KOPT-K1 (cell line): ENCODE measurements around the gene ATP11A.

ENCODE experiments used
- H3K27ac ChIP-seq: fragments of 200-600 bp; sonication (generic); 2 replicates; pipeline ENCODE4 v1.5.1; 2016; ENCODE audit warnings: antibody characterized with exemption, mild to moderate bottlenecking, low read depth, low read length; ENCODE audit not compliant: poor library complexity, severe bottlenecking
- H3K36me3 ChIP-seq: fragments of 200-600 bp; sonication (generic); 2 replicates; pipeline ENCODE4 v1.5.1; 2017; ENCODE audit warnings: antibody characterized with exemption, mild to moderate bottlenecking, low read length, moderate library complexity; ENCODE audit not compliant: insufficient read depth
- H3K9me3 ChIP-seq: fragments of 200-600 bp; sonication (generic); 2 replicates; pipeline ENCODE4 v1.5.1; 2017; ENCODE audit warnings: antibody characterized with exemption, low read length, mild to moderate bottlenecking; ENCODE audit not compliant: insufficient read depth, poor library complexity, severe bottlenecking

ATP11A gene

DNA sequence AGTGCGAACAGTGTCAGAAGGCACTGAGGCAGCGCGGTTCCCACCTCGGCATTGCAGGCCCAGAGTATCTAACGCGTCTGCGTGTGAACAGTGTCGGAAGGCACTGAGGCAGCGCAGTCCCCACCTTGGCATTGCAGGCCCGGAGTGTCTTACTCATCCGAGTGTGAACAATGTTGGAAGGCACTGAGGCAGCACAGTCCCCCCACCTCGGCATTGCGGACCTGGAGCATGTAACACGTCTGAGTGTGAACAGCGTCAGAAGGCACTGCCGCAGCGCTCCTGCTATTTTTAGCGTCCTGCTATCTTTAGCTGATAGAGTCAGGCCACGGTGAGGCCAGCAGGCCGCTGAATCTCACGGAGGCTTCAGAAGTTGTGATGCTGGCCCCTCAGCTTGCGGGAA is 39.6 kb downstream of the ATP11A start:
- no peaks in the 10 kb centered on the region for H3K36me3 ChIP-seq
- H3K27ac ChIP-seq = no peak overlapping the region
- H3K9me3 ChIP-seq = no peaks in the 10 kb centered on the region

DNA sequence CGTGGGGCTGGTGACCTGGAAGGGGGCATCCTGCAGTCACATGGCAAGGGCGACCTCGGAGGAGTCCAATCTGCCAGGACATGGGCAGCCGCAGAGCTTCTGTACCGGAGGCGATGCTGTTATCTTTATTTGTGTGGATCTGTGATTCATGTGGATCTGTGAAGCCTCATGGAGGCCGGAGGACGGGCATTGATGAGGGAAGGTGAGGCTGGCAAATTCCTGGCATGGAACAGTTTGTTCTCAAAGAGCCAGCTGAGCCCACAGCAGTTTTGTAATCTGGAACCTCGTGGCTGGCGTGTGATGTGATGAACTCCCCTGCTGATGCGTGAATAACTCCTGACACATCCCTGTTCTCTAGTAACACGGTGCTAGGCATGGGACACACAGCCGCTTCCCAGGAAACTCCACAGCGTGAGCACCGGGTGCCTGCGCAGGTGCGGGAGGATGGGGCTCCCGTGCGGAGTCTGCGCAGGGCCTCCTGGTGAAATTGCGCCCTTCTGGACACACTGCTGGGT is 40.4 kb downstream of the ATP11A start:
- Histone ChIP-seq H3K9me3 (no peaks in the 10 kb centered on the region), H3K36me3 (no peaks in the 10 kb centered on the region), H3K27ac (no peak overlapping the region)

GRCh38 chr13:112731667-112732616 is 42.1 kb downstream of the ATP11A start:
- Histone ChIP-seq H3K9me3 (no peaks in the 10 kb centered on the region), H3K36me3 (no peaks in the 10 kb centered on the region), H3K27ac (no peak overlapping the region)

GRCh38 chr13:112732679-112733078 is 42.8 kb downstream of the ATP11A start:
- Histone ChIP-seq H3K36me3 (no peaks in the 10 kb centered on the region), H3K27ac (no peak overlapping the region), H3K9me3 (no peaks in the 10 kb centered on the region)

- Histone ChIP-seq H3K36me3 (no peaks in the 10 kb centered on the region), H3K27ac (no peak overlapping the region), H3K9me3 (no peaks in the 10 kb centered on the region)
Measured at GRCh38 chr13:112733112-112733511, 43.3 kb downstream of the ATP11A start.

- Histone ChIP-seq H3K9me3 (no peaks in the 10 kb centered on the region), H3K27ac (no peak overlapping the region), H3K36me3 (no peaks in the 10 kb centered on the region)
Measured at GRCh38 chr13:112733661-112734379, 44.0 kb downstream of the ATP11A start.

GRCh38 chr13:112734696-112735547 is 45.1 kb downstream of the ATP11A start:
- no peak overlapping the region for H3K27ac ChIP-seq

DNA sequence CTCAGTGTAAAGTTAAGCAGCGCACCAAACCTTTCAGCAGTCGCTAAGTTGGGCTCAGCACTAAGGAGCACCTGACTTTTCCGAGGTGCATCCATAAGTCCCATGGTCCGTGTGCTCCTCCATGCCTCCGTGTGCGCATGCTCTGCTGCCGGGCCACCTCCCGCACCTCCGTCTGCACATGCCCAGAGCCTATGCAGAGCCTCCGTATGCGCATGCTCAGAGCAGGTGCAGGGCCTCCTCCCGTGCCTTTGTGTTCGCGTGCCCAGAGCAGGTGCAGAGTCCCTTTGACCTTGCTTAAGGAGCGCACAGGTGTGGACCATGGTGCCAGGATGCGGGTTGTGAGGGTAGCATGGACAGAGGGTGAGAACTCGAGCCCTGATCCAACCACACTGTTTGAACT is 46.0 kb downstream of the ATP11A start:
- H3K27ac ChIP-seq = no peak overlapping the region
- no peaks in the 10 kb centered on the region for H3K36me3 ChIP-seq
- H3K9me3 ChIP-seq = no peaks in the 10 kb centered on the region

More at GRCh38 chr13:112734696-112735547, 45.1 kb downstream of the ATP11A start:
- Histone ChIP-seq H3K9me3 (no peaks in the 10 kb centered on the region), H3K36me3 (no peaks in the 10 kb centered on the region)

- Histone ChIP-seq H3K27ac (no peak overlapping the region), H3K36me3 (no peaks in the 10 kb centered on the region), H3K9me3 (no peaks in the 10 kb centered on the region)
Measured at GRCh38 chr13:112737294-112737693, 47.5 kb downstream of the ATP11A start.

GRCh38 chr13:112738606-112739005 is 48.8 kb downstream of the ATP11A start:
- H3K9me3 ChIP-seq = no peaks in the 10 kb centered on the region
- H3K27ac ChIP-seq = no peak overlapping the region
- H3K36me3 ChIP-seq = no peaks in the 10 kb centered on the region

- Histone ChIP-seq H3K9me3 (no peaks in the 10 kb centered on the region), H3K36me3 (no peaks in the 10 kb centered on the region), H3K27ac (no peak overlapping the region)
Measured at GRCh38 chr13:112740502-112741131, 50.8 kb downstream of the ATP11A start.

- H3K36me3 ChIP-seq = no peaks in the 10 kb centered on the region
- no peaks in the 10 kb centered on the region for H3K9me3 ChIP-seq
- H3K27ac ChIP-seq = no peak overlapping the region
Measured at GRCh38 chr13:112741185-112741755, 51.4 kb downstream of the ATP11A start.

GRCh38 chr13:112741835-112742570 is 52.2 kb downstream of the ATP11A start:
- Histone ChIP-seq H3K9me3 (no peaks in the 10 kb centered on the region), H3K27ac (no peak overlapping the region)

More at GRCh38 chr13:112741835-112742570, 52.2 kb downstream of the ATP11A start:
- no peaks in the 10 kb centered on the region for H3K36me3 ChIP-seq
